DND-41 (cell line): Measurements from ENCODE around the gene ALG9.

Experiments
- ATAC-seq: fragments of 200-7000 bp; cut with Tn5 transposase; 3 replicates; pipeline ENCODE4 v1.9.1; 2021; ENCODE audit warnings: low read depth; ENCODE audit not compliant: insufficient read depth
- DNase-seq: peaks from one replicate; pipeline ENCODE4 v3.0.0-alpha.2; 2020
- H2AFZ ChIP-seq: 2 replicates; pipeline ENCODE4 v1.6.0; 2012; ENCODE audit warnings: low read depth, low read length
- H3K27ac ChIP-seq: 2 replicates; pipeline ENCODE4 v1.5.1; 2012; ENCODE audit warnings: low read length, inconsistent platforms
- H3K27me3 ChIP-seq: fragments of 200-600 bp; sonication (generic); 2 replicates; pipeline ENCODE4 v1.6.0; 2012; ENCODE audit warnings: low read length, mild to moderate bottlenecking, inconsistent platforms; ENCODE audit not compliant: insufficient read depth, poor library complexity
- H3K36me3 ChIP-seq: 2 replicates; pipeline ENCODE4 v1.5.1; 2012; ENCODE audit warnings: low read length, inconsistent platforms; ENCODE audit not compliant: insufficient read depth
- H3K4me1 ChIP-seq: 2 replicates; pipeline ENCODE4 v1.5.1; 2012; ENCODE audit warnings: mild to moderate bottlenecking, low read length; ENCODE audit not compliant: insufficient read depth
- H3K4me2 ChIP-seq: 2 replicates; pipeline ENCODE4 v1.6.0; 2012; ENCODE audit warnings: mild to moderate bottlenecking, moderate library complexity, low read length, inconsistent platforms; ENCODE audit not compliant: insufficient read depth
- H3K4me3 ChIP-seq, 2 experiments: fragments of 200-600 bp in 1 of 2; shearing (Covaris generic) in 1 of 2; 2 replicates each; pipeline ENCODE4 v1.5.1; 2012 to 2016; ENCODE audit warnings: inconsistent platforms in 2 of 2, low read length in 2 of 2, mild to moderate bottlenecking in 2 of 2, low read depth in 1 of 2, moderate library complexity in 1 of 2
- H3K79me2 ChIP-seq: 2 replicates; pipeline ENCODE4 v1.6.0; 2012; ENCODE audit warnings: low read length, inconsistent platforms; ENCODE audit not compliant: insufficient read depth
- H3K9ac ChIP-seq: 2 replicates; pipeline ENCODE4 v1.6.0; 2012; ENCODE audit warnings: low read depth, mild to moderate bottlenecking, inconsistent platforms, low read length, moderate library complexity
- H3K9me3 ChIP-seq: 2 replicates; pipeline ENCODE4 v1.5.1; 2012; ENCODE audit warnings: low read length, moderate library complexity, mild to moderate bottlenecking, inconsistent platforms; ENCODE audit not compliant: insufficient read depth, severe bottlenecking
- H4K20me1 ChIP-seq: 2 replicates; pipeline ENCODE4 v1.6.0; 2012; ENCODE audit warnings: low read length; ENCODE audit not compliant: insufficient read depth
- CTCF ChIP-seq: IDR thresholded peaks from 2 replicates; pipeline ENCODE4 v1.5.1; 2012; ENCODE audit warnings: borderline replicate concordance, low read length, moderate library complexity, mild to moderate bottlenecking; ENCODE audit not compliant: poor library complexity, severe bottlenecking; ENCODE audit errors: extremely low read depth
- EZH2 ChIP-seq: IDR thresholded peaks from 3 replicates; pipeline ENCODE4 v1.6.1; 2012; ENCODE audit warnings: borderline replicate concordance, low read depth, mild to moderate bottlenecking, moderate library complexity, low read length, inconsistent platforms; ENCODE audit not compliant: severe bottlenecking

ALG9 gene

GRCh38 chr11:111756097-111756496 lies 115.3 kb downstream of the ALG9 start:
- TF ChIP-seq EZH2 (no peak), CTCF (no peak)
- Histone ChIP-seq H3K9ac (no peak overlapping the region), H2AFZ (no peak overlapping the region), H3K4me3 (no peak overlapping the region), H3K79me2 (no peaks in the 10 kb centered on the region), H3K27ac (no peak overlapping the region), H3K4me2 (no peak overlapping the region), H3K36me3 (peaks cover 89% of the 10 kb centered on the region), H4K20me1 (peaks cover 7% of the 10 kb centered on the region; the same call in 1 of the 2 replicates), H3K9me3 (no peaks in the 10 kb centered on the region), H3K4me1 (no peaks in the 10 kb centered on the region), H3K27me3 (no peaks in the 10 kb centered on the region)
- ATAC-seq (no peak), DNase-seq (no peak)

- H3K36me3 ChIP-seq: peaks cover 94% of the 10 kb centered on the region
- no peak overlapping the region for H3K27ac ChIP-seq
- H3K4me3 ChIP-seq: no peak overlapping the region
Observed at GRCh38 chr11:111749646-111750045, 121.7 kb downstream of the ALG9 start.

GRCh38 chr11:111748035-111748804 lies 123.2 kb downstream of the ALG9 start:
- no peak overlapping the region for H3K4me2 ChIP-seq
- H3K27ac ChIP-seq: no peak overlapping the region
- no peak overlapping the region for H3K9ac ChIP-seq
- no peak for DNase-seq
- H3K4me1 ChIP-seq: no peaks in the 10 kb centered on the region
- no peaks in the 10 kb centered on the region for H3K27me3 ChIP-seq
- H2AFZ ChIP-seq: no peak overlapping the region
- H3K79me2 ChIP-seq: peaks cover 6% of the 10 kb centered on the region; the same call in 1 of the 2 replicates
- 0 out of 2 replicates have a peak, but pooled peaks cover 2% of the 10 kb centered on the region for H4K20me1 ChIP-seq
- H3K36me3 ChIP-seq: peaks cover 94% of the 10 kb centered on the region
- no peak overlapping the region for H3K4me3 ChIP-seq
- no peak; the same call in 2 of the 3 replicates for ATAC-seq
- H3K9me3 ChIP-seq: no peaks in the 10 kb centered on the region
- TF ChIP-seq CTCF: no peak
- TF ChIP-seq EZH2: no peak

More at GRCh38 chr11:111749646-111750045, 121.7 kb downstream of the ALG9 start:
- no peak overlapping the region for H3K9ac ChIP-seq
- H3K4me2 ChIP-seq: no peak overlapping the region
- no peaks in the 10 kb centered on the region for H3K27me3 ChIP-seq
- DNase-seq: no peak
- H4K20me1 ChIP-seq: 0 out of 2 replicates have a peak, but pooled peaks cover 2% of the 10 kb centered on the region
- no peaks in the 10 kb centered on the region for H3K9me3 ChIP-seq
- H3K79me2 ChIP-seq: peaks cover 6% of the 10 kb centered on the region; the same call in 1 of the 2 replicates
- no peaks in the 10 kb centered on the region for H3K4me1 ChIP-seq
- ATAC-seq: no peak
- H2AFZ ChIP-seq: no peak overlapping the region
- TF ChIP-seq CTCF: no peak
- no peak for TF ChIP-seq EZH2
